GM18858 (cell line): ENCODE measurements around the gene PRKCZ.

Source experiments
- ATAC-seq: cut with Tn5 transposase; IDR thresholded peaks from one replicate; pipeline ENCODE4 v1.9.1; 2021; ENCODE audit not compliant: unreplicated experiment

Gene PRKCZ

GRCh38 chr1:2024887-2025286, 25.3 kb upstream of the PRKCZ start:
- ATAC-seq = no peak

DNA sequence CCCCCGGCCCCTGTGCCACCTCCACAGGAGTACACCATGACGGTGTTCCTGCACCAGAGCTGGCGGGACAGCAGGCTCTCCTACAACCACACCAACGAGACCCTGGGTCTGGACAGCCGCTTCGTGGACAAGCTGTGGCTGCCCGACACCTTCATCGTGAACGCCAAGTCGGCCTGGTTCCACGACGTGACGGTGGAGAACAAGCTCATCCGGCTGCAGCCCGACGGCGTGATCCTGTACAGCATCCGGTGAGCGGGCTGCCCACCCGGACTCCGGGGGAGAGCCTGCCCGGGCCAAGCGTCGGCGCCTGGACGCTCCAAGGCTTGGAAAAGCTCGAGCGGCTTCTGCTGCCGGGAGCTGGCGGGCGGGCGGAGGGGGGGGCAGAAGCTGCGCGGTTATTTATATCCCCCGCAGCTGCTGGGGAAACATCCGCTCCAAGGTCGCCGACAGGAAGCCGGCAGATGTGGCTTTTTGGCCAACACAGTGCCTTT, 24.7 kb upstream of the PRKCZ start:
- ATAC-seq = no peak

DNA sequence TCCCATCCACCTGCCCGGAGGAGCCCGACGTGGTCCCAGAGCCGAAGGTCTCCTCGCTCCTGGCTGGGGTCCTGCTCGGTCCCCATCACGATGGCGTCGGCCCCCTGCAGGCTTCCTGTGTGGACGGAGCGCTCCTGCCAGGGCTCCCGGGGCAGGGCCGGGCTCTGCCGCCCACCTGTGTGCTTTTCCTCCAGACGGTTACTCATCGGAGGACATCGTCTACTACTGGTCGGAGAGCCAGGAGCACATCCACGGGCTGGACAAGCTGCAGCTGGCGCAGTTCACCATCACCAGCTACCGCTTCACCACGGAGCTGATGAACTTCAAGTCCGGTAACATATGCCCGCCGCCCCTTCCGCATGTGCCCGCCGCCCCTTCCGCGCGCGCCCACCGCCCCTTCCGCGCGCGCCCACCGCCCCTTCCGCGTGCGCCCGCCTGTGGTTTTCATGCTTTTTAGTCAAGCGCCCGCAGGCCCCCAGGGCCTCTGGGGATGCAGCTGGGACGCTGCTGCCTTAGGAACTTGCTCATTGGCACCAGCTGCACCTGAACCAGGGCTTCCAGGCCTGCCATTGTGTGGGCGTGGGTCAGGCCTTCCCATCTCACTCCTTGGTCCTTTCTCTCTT, 22.1 kb upstream of the PRKCZ start:
- ATAC-seq = no peak

- no peak for ATAC-seq
These were observed 21.2 kb upstream of the PRKCZ start for GRCh38 chr1:2028870-2029560.

DNA sequence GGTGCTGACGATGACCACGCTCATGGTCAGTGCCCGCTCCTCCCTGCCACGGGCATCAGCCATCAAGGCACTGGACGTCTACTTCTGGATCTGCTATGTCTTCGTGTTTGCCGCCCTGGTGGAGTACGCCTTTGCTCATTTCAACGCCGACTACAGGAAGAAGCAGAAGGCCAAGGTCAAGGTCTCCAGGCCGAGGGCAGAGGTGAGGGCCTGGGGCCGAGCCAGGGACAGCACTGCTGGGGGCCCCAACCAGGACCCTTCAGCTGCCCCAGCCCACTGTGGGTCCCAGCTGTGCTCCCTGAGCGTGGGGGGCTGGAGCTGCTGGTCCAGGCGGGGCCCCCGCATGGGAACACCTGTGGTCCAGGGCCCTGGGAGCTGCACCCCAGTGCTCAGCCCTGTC, 20.6 kb upstream of the PRKCZ start:
- no peak for ATAC-seq

DNA sequence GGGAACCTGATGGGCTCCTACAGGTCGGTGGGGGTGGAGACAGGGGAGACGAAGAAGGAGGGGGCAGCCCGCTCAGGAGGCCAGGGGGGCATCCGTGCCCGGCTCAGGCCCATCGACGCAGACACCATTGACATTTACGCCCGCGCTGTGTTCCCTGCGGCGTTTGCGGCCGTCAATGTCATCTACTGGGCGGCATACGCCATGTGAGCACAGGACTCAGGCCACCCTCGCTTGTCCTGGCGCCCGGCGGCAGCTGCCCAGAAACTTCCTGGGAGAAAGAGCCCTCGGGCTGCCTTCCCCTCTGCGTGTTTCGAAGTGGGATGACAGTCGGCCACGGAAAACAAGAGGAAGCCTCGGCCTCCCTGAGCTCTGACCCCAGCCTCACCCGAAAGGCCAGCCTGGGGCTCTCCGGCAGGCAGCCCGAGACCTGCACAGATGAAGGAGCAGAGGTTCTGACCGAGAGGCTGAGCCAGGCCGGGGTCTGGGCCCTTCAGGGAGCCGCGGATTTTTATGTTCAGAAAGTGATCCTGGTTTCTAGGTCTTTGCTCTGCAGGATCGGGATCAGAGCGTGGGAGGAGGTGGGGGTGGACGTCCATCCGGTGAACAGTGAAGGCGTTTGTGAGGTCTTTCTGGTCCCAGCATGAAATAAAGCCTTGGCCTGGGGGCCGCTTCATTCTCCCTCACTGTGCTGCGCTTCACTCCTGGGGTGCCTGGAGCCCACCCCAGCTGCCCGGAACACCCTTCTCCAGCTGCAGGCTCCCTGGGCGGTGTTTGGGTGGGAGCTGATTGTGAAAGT, 19.9 kb upstream of the PRKCZ start:
- ATAC-seq = no peak

DNA sequence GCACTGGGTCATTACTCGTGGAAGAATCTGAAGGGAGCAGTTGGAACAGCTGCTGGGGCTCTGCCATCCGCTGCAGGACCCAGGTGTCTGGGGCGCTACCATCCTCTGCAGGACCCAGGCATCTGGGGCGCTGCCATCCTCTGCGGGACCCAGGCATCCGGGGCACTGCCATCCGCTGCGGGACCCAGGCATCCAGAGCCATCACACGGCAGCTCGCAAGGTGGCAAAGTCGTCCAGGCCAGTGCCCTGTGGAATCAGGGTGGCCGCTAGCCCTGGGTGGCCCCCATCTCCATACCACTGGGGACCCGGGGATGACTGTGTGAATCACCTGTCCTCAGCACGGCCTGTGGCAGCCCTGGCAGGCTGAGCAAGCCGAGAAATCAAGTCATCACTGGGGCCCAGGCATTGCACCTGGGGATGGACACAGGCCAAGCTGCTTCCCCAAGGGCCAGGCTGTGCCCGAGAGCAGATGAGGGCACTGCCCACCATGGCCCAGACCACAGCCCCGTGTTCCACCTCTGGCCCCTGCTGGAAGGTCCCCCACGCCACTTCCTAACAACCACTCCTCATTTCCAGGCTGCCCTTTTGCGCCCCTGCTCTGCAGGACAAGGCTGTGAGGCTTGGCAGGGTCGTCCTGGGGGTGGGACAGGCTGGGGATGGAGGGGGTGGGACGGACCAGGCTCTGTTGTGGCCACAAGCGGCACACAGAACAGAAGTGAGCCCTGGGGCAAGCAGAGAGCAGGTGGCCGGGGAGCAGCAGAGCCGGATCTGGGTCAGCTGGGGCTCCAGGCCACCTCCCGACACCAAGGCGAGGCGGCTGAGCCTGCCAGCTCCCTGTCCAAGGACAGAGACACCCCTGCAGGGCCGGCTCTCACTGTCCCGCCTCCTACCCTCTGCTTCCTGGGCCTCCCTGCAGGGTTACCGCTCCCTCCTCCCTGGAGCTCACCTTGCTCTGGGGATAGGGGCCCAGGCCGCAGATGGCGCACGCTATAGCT, 18.4 kb upstream of the PRKCZ start:
- ATAC-seq = no peak

- no peak for ATAC-seq
These were observed 17.5 kb upstream of the PRKCZ start for GRCh38 chr1:2032737-2033136.

GRCh38 chr1:2033165-2033564, 17.0 kb upstream of the PRKCZ start:
- ATAC-seq = no peak

DNA sequence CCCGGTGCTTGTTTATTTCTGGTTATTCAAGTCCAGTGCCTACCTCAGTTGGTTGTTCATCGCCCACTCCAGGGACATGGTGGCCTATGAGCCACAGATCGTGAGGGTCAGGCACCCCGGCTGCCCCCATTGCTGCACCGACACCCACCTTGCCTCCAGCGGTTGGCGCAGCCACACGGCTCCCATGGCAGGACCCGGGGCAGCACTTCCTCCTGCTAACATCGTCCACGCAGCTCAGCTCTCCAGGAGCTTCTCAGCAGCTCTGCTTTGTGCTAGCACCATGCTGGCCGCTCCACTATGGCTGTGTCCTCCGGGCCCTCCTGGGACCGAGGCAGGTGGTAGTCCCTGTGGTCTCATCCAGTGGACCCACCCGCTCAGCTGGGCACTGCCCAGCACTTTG, 13.9 kb upstream of the PRKCZ start:
- no peak for ATAC-seq

- ATAC-seq = no peak
These were observed 12.8 kb upstream of the PRKCZ start for GRCh38 chr1:2037314-2037979.

DNA sequence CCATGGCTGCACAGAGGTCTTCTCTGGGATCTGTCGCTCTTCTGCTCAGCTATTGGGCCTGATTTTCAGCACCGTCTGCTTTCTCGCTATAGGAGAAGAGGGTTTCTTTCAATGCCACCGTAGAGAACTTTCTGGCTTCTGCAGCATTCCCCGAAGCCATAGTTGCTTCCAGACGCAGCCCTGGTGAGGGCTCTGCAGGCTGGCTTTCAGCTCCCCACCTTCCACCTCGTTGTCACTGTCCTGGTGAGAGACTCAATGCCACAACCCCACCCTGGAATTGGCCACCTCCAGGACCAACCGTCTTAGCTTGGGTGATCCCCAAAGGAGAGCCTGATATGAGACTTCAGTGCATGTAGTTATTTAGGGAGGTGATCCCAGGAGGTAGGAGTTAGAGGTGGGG, 12.0 kb upstream of the PRKCZ start:
- ATAC-seq = no peak

GRCh38 chr1:2039251-2039650, 11.0 kb upstream of the PRKCZ start:
- no peak for ATAC-seq

- no peak for ATAC-seq
These were observed 8.9 kb upstream of the PRKCZ start for GRCh38 chr1:2041305-2041704.

DNA sequence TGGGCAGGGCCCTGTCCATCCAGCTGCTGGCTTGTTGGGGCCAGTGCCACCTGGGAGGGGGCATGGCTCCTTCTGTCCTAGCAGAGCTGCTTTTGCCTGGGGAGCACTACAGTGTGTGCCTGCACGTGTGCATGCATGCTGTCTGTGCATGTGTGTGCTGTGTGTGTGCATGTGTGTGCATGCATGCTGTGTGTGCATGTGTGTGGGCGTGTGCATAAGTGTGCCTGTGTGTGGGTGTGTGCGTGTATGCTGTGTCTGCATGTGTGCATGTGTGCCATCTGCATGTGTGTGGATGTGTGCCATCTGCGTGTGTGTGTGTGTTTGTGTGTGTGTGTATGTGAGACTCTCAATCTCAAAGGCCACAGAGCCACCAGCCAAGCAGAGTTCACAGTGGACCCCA, 8.3 kb upstream of the PRKCZ start:
- ATAC-seq = no peak

- ATAC-seq = no peak
These were observed 7.1 kb upstream of the PRKCZ start for GRCh38 chr1:2042830-2043773.

DNA sequence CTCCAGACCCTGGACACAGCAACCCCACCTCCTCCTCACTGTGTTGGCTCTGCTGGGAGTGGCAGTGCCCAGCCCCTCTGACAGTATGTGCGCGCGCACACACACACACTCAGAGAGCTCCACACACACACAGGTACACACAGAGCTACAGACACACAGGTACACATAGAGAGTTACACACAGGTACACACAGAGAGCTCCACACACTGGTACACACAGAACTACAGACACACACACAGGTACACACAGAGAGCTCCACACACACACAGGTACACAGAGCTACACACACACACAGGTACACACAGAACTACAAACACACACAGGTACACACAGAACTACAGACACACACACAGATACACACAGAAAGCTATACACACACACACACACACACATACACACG, 6.3 kb upstream of the PRKCZ start:
- no peak for ATAC-seq

DNA sequence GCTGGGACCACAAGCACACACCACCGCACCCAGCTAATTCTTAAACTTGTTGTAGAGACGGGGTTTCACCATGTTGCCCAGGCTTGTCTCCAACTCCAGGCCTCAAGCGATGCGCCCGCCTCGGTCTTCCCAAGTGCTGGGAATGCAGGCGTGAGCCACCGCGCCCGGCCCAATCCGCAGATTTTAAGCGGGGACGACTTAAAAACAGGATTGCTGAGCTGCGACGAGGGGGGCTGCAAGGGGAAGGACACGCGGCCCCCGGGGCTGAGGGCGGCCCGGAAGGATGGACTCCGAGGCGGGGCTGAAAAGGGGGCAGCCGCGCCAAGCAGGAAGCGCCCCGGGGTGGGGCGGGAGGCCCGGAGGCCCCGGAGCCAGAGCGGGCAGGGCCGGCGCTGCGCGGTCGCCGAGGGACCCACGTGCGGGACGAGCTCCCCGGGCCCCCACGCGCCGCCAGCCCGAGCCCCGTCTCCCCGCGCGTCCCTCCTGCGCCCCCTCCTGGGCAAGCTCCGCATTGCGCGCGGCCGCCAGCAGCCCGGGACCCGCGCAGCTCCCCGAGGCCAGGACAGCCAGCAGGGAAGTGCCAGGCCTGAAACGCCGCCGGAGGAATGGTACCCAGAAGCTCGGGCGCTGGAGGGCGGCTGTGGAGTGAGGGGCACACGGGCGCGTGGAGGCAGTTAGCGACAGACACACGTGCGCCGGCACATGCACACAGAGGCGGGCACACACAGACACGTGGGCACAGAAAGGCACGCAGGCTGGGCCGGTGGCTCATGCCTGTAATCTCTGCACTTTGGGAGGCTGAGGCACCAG, 5.5 kb upstream of the PRKCZ start:
- no peak for ATAC-seq
